WTC11 (cell line): ENCODE data around the gene TEX14. TPM values are rescaled to one million over a fixed set of nuclear protein-coding genes. Genes with fewer than 3 reads are reported as not detected.

Experiments
- CREB1 ChIP-seq: sonication (generic); formaldehyde crosslinking; IDR thresholded peaks from 2 replicates; pipeline ENCODE4 v1.8.0; 2023; ENCODE audit warnings: mild to moderate bottlenecking, missing genetic modification reagents
- CREM ChIP-seq: sonication (generic); formaldehyde crosslinking; IDR thresholded peaks from 2 replicates; pipeline ENCODE4 v1.8.1; 2022; ENCODE audit warnings: mild to moderate bottlenecking, missing genetic modification reagents, moderate library complexity
- ELF4 ChIP-seq: sonication (generic); formaldehyde crosslinking; IDR thresholded peaks from 2 replicates; pipeline ENCODE4 v1.8.1; 2022; ENCODE audit warnings: low read depth, mild to moderate bottlenecking, moderate library complexity, missing genetic modification reagents
- ESRRA ChIP-seq: sonication (generic); formaldehyde crosslinking; IDR thresholded peaks from 2 replicates; pipeline ENCODE4 v1.8.1; 2022; ENCODE audit warnings: mild to moderate bottlenecking, missing genetic modification reagents, borderline replicate concordance
- ETV6 ChIP-seq: sonication (generic); formaldehyde crosslinking; IDR thresholded peaks from 2 replicates; pipeline ENCODE4 v1.8.1; 2022; ENCODE audit warnings: mild to moderate bottlenecking, missing genetic modification reagents
- KAT7 ChIP-seq: sonication (generic); formaldehyde crosslinking; IDR thresholded peaks from 2 replicates; pipeline ENCODE4 v1.8.1; 2023; ENCODE audit warnings: missing genetic modification reagents, mild to moderate bottlenecking, borderline replicate concordance
- NFATC4 ChIP-seq: fragments of 250-450 bp; sonication (Bioruptor Pico); IDR thresholded peaks from 2 replicates; pipeline ENCODE4 v1.9.0; 2021; ENCODE audit warnings: mild to moderate bottlenecking
- NFE2L1 ChIP-seq: sonication (generic); formaldehyde crosslinking; IDR thresholded peaks from 2 replicates; pipeline ENCODE4 v1.8.1; 2023; ENCODE audit warnings: missing genetic modification reagents
- NFYB ChIP-seq: sonication (generic); formaldehyde crosslinking; conservative IDR thresholded peaks from 2 replicates; pipeline ENCODE4 v1.8.0; 2022; ENCODE audit warnings: low read depth, missing genetic modification reagents
- RELA ChIP-seq: sonication (generic); formaldehyde crosslinking; IDR thresholded peaks from 2 replicates; pipeline ENCODE4 v1.8.1; 2022; ENCODE audit warnings: missing genetic modification reagents, mild to moderate bottlenecking, borderline replicate concordance
- SMAD3 ChIP-seq: sonication (generic); formaldehyde crosslinking; IDR thresholded peaks from 2 replicates; pipeline ENCODE4 v1.8.0; 2022; ENCODE audit warnings: missing genetic modification reagents, mild to moderate bottlenecking, borderline replicate concordance
- SMAD4 ChIP-seq: sonication (generic); formaldehyde crosslinking; IDR thresholded peaks from 2 replicates; pipeline ENCODE4 v1.8.0; 2022; ENCODE audit warnings: mild to moderate bottlenecking, missing genetic modification reagents
- SP1 ChIP-seq: sonication (generic); formaldehyde crosslinking; conservative IDR thresholded peaks from 2 replicates; pipeline ENCODE4 v1.8.1; 2022; ENCODE audit warnings: missing genetic modification reagents
- total RNA-seq: library from RNA; stranded (reverse); gene quantifications from 3 replicates; pipeline ENCODE4 v1.2.3, GENCODE V29; 2021
- TF ChIP-seq, protein P1 (sequence below): fragments of 250-450 bp; sonication (Bioruptor Pico); IDR thresholded peaks from 2 replicates; pipeline ENCODE4 v2.1.2; 2022; ENCODE audit warnings: mild to moderate bottlenecking, moderate library complexity
- TF ChIP-seq, protein P2 (sequence below): sonication (generic); formaldehyde crosslinking; conservative IDR thresholded peaks from 2 replicates; pipeline ENCODE4 v1.8.1; 2023; ENCODE audit warnings: mild to moderate bottlenecking, low read depth, missing genetic modification reagents, moderate library complexity
- TF ChIP-seq, protein P3 (sequence below): sonication (generic); formaldehyde crosslinking; conservative IDR thresholded peaks from 2 replicates; pipeline ENCODE4 v1.8.1; 2022; ENCODE audit warnings: mild to moderate bottlenecking, missing genetic modification reagents
- TF ChIP-seq, protein P4 (sequence below): sonication (generic); formaldehyde crosslinking; IDR thresholded peaks from 2 replicates; pipeline ENCODE4 v1.8.1; 2023; ENCODE audit warnings: mild to moderate bottlenecking, missing genetic modification reagents, moderate library complexity
- TF ChIP-seq, protein P5 (sequence below): sonication (generic); formaldehyde crosslinking; IDR thresholded peaks from 2 replicates; pipeline ENCODE4 v1.8.0; 2023; ENCODE audit warnings: missing genetic modification reagents
- TF ChIP-seq, protein P6 (sequence below): sonication (generic); formaldehyde crosslinking; IDR thresholded peaks from 2 replicates; pipeline ENCODE4 v1.8.0; 2022; ENCODE audit warnings: mild to moderate bottlenecking, missing genetic modification reagents
- TF ChIP-seq, protein P7 (sequence below): fragments of 250-450 bp; sonication (Bioruptor Pico); conservative IDR thresholded peaks from 2 replicates; pipeline ENCODE4 v1.9.0; 2021; ENCODE audit warnings: mild to moderate bottlenecking
- TF ChIP-seq, protein P8 (sequence below): sonication (generic); formaldehyde crosslinking; IDR thresholded peaks from 2 replicates; pipeline ENCODE4 v1.8.1; 2023; ENCODE audit warnings: mild to moderate bottlenecking, missing genetic modification reagents, borderline replicate concordance
- TF ChIP-seq, protein P9 (sequence below): sonication (generic); formaldehyde crosslinking; IDR thresholded peaks from 2 replicates; pipeline ENCODE4 v1.8.1; 2022; ENCODE audit warnings: missing genetic modification reagents, borderline replicate concordance

TEX14 gene
- total RNA-seq, 1 experiment from 2014 or later: 1.4 TPM

DNA sequence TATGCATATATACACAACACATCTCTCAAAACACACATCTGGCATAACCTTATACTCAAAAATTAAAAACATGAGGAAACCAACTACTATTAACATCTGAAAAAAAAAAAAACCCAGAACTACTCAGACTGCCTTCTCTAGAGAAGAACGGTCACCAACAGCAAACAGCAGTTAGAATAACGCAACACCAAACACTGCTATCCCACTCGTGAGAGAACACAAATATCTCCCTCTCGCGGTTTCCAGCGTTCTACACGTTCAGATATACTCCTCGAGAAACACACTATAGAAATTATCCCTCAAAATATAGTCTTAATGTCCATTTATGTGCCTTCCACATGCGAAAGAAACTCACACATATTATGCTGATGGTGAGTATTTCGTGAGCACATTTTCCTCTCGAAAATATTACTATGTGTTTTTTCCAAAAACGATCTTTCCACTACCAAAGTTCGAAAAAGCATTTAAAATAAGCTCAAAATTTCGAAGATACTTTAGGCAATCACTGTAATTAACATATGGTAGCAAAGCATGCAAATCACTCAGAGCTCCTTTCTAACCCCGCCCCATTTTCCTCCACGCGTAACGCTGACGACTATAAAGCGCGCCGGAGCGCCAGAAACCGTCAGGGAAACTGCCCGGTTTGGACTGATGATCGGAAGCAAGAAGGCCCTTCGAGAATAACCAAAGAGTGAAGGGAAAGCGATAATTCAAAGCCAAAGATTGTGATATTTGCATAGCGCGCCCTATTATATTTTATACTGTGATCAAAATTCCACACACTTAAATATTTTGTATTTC, 60.1 kb downstream of the TEX14 start (continued):
- TF ChIP-seq, protein P1, sequence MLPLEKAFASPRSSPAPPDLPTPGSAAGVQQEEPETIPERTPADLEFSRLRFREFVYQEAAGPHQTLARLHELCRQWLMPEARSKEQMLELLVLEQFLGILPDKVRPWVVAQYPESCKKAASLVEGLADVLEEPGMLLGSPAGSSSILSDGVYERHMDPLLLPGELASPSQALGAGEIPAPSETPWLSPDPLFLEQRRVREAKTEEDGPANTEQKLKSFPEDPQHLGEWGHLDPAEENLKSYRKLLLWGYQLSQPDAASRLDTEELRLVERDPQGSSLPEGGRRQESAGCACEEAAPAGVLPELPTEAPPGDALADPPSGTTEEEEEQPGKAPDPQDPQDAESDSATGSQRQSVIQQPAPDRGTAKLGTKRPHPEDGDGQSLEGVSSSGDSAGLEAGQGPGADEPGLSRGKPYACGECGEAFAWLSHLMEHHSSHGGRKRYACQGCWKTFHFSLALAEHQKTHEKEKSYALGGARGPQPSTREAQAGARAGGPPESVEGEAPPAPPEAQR (CRISPR knock-in tag): 0 out of 2 replicates have a peak, but pooled peaks have one; percentile 12
- peak; percentile 79 for TF ChIP-seq SP1 (CRISPR knock-in tag)
- TF ChIP-seq, protein P2, sequence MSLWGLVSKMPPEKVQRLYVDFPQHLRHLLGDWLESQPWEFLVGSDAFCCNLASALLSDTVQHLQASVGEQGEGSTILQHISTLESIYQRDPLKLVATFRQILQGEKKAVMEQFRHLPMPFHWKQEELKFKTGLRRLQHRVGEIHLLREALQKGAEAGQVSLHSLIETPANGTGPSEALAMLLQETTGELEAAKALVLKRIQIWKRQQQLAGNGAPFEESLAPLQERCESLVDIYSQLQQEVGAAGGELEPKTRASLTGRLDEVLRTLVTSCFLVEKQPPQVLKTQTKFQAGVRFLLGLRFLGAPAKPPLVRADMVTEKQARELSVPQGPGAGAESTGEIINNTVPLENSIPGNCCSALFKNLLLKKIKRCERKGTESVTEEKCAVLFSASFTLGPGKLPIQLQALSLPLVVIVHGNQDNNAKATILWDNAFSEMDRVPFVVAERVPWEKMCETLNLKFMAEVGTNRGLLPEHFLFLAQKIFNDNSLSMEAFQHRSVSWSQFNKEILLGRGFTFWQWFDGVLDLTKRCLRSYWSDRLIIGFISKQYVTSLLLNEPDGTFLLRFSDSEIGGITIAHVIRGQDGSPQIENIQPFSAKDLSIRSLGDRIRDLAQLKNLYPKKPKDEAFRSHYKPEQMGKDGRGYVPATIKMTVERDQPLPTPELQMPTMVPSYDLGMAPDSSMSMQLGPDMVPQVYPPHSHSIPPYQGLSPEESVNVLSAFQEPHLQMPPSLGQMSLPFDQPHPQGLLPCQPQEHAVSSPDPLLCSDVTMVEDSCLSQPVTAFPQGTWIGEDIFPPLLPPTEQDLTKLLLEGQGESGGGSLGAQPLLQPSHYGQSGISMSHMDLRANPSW (CRISPR knock-in tag): no peak
- TF ChIP-seq SMAD3 (CRISPR knock-in tag): peak; percentile 69; the same call in 1 of the 2 replicates
- TF ChIP-seq, protein P3, sequence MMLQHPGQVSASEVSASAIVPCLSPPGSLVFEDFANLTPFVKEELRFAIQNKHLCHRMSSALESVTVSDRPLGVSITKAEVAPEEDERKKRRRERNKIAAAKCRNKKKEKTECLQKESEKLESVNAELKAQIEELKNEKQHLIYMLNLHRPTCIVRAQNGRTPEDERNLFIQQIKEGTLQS (CRISPR knock-in tag): no peak; the same call in 1 of the 2 replicates
- TF ChIP-seq, protein P4, sequence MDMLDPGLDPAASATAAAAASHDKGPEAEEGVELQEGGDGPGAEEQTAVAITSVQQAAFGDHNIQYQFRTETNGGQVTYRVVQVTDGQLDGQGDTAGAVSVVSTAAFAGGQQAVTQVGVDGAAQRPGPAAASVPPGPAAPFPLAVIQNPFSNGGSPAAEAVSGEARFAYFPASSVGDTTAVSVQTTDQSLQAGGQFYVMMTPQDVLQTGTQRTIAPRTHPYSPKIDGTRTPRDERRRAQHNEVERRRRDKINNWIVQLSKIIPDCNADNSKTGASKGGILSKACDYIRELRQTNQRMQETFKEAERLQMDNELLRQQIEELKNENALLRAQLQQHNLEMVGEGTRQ: no peak
- TF ChIP-seq NFATC4 (CRISPR knock-in tag): peak; percentile 100
- peak; percentile 39; the same call in 1 of the 2 replicates for TF ChIP-seq SMAD4
- peak; percentile 87 for TF ChIP-seq NFE2L1
- TF ChIP-seq, protein P5, sequence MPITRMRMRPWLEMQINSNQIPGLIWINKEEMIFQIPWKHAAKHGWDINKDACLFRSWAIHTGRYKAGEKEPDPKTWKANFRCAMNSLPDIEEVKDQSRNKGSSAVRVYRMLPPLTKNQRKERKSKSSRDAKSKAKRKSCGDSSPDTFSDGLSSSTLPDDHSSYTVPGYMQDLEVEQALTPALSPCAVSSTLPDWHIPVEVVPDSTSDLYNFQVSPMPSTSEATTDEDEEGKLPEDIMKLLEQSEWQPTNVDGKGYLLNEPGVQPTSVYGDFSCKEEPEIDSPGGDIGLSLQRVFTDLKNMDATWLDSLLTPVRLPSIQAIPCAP (CRISPR knock-in tag): 0 out of 2 replicates have a peak, but pooled peaks have one; percentile 47
- TF ChIP-seq ESRRA (CRISPR knock-in tag): 0 out of 2 replicates have a peak, but pooled peaks have one; percentile 64
- TF ChIP-seq CREM (CRISPR knock-in tag): peak; percentile 74; the same call in 1 of the 2 replicates
- peak; percentile 68; the same call in 1 of the 2 replicates for TF ChIP-seq ETV6
- TF ChIP-seq, protein P6, sequence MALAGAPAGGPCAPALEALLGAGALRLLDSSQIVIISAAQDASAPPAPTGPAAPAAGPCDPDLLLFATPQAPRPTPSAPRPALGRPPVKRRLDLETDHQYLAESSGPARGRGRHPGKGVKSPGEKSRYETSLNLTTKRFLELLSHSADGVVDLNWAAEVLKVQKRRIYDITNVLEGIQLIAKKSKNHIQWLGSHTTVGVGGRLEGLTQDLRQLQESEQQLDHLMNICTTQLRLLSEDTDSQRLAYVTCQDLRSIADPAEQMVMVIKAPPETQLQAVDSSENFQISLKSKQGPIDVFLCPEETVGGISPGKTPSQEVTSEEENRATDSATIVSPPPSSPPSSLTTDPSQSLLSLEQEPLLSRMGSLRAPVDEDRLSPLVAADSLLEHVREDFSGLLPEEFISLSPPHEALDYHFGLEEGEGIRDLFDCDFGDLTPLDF: no peak
- TF ChIP-seq, protein P7, sequence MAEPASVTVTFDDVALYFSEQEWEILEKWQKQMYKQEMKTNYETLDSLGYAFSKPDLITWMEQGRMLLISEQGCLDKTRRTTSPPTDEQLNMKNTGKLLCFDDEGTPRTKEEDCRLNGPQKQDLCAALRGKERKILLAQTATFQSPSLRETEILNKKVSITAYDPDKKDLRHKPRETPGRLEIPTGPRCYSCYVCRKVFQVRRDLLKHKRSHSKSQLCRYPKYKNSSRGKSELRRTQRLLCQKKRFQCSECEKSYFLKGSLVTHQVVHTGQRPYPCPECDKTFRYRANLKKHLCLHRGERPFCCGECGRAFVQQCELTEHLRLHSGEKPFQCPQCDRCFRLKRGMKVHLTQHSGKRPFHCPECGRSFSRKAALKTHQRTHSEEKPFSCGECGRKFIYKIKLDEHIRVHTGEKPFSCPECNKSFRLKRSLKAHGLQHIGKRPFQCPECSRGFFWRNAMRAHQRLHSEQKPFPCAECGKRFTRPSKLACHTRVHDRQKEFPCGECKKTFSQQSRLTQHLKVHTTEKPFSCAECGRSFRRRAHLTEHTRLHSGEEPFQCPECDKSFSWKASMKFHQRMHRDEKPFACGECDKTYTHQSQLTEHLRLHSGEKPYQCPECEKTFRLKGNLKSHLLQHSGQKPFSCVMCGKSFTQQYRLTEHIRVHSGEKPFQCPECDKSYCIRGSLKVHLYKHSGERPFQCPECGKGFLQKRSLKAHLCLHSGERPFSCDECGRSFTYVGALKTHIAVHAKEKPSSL (CRISPR knock-in tag): peak; percentile 100
- TF ChIP-seq, protein P8, sequence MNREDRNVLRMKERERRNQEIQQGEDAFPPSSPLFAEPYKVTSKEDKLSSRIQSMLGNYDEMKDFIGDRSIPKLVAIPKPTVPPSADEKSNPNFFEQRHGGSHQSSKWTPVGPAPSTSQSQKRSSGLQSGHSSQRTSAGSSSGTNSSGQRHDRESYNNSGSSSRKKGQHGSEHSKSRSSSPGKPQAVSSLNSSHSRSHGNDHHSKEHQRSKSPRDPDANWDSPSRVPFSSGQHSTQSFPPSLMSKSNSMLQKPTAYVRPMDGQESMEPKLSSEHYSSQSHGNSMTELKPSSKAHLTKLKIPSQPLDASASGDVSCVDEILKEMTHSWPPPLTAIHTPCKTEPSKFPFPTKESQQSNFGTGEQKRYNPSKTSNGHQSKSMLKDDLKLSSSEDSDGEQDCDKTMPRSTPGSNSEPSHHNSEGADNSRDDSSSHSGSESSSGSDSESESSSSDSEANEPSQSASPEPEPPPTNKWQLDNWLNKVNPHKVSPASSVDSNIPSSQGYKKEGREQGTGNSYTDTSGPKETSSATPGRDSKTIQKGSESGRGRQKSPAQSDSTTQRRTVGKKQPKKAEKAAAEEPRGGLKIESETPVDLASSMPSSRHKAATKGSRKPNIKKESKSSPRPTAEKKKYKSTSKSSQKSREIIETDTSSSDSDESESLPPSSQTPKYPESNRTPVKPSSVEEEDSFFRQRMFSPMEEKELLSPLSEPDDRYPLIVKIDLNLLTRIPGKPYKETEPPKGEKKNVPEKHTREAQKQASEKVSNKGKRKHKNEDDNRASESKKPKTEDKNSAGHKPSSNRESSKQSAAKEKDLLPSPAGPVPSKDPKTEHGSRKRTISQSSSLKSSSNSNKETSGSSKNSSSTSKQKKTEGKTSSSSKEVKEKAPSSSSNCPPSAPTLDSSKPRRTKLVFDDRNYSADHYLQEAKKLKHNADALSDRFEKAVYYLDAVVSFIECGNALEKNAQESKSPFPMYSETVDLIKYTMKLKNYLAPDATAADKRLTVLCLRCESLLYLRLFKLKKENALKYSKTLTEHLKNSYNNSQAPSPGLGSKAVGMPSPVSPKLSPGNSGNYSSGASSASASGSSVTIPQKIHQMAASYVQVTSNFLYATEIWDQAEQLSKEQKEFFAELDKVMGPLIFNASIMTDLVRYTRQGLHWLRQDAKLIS (CRISPR knock-in tag): peak; percentile 93
- TF ChIP-seq RELA (CRISPR knock-in tag): no peak
- no peak for TF ChIP-seq NFYB (CRISPR knock-in tag)
- 0 out of 2 replicates have a peak, but pooled peaks have one; percentile 27 for TF ChIP-seq KAT7 (CRISPR knock-in tag)
- no peak for TF ChIP-seq ELF4 (CRISPR knock-in tag)
- TF ChIP-seq, protein P9, sequence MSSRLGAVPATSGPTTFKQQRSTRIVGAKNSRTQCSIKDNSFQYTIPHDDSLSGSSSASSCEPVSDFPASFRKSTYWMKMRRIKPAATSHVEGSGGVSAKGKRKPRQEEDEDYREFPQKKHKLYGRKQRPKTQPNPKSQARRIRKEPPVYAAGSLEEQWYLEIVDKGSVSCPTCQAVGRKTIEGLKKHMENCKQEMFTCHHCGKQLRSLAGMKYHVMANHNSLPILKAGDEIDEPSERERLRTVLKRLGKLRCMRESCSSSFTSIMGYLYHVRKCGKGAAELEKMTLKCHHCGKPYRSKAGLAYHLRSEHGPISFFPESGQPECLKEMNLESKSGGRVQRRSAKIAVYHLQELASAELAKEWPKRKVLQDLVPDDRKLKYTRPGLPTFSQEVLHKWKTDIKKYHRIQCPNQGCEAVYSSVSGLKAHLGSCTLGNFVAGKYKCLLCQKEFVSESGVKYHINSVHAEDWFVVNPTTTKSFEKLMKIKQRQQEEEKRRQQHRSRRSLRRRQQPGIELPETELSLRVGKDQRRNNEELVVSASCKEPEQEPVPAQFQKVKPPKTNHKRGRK (CRISPR knock-in tag): 0 out of 2 replicates have a peak, but pooled peaks have one; percentile 54
- TF ChIP-seq CREB1: no peak
